ENCODE results near the gene TDRD12.
A peak's percentile ranks its signal among the peaks of the same experiment; 100 is the strongest.
"Not testable (repeated sequence)": the region's sequence is repeated elsewhere in the genome, so short reads cannot be mapped to it uniquely, and the experiment has no call there.

TDRD12 gene

GRCh38 chr19:32750441-32751055 lies 31.0 kb downstream of the TDRD12 start:
- Mint-ChIP-seq H3K4me1 (ENCODE audit: low read depth) (peaks cover 17% of the 10 kb centered on the region), H3K4me3 (no peak overlapping the region), H3K36me3 (no peaks in the 10 kb centered on the region), H3K9me3 (ENCODE audit: low read depth) (no peaks in the 10 kb centered on the region), H3K27ac (peak overlapping the region; percentile 24), H3K27me3 (peaks cover 14% of the 10 kb centered on the region)

- no peak overlapping the region for H3K27ac Mint-ChIP-seq
- no peak overlapping the region for H3K4me3 Mint-ChIP-seq
- H3K27me3 Mint-ChIP-seq: peaks cover 18% of the 10 kb centered on the region
- no peaks in the 10 kb centered on the region for H3K36me3 Mint-ChIP-seq
- H3K4me1 Mint-ChIP-seq (ENCODE audit: low read depth): peaks cover 17% of the 10 kb centered on the region
- H3K9me3 Mint-ChIP-seq (ENCODE audit: low read depth): no peaks in the 10 kb centered on the region
Measured at GRCh38 chr19:32751066-32751465, 31.5 kb downstream of the TDRD12 start.

GRCh38 chr19:32757189-32757588 lies 37.6 kb downstream of the TDRD12 start:
- Mint-ChIP-seq H3K36me3 (peaks cover 3% of the 10 kb centered on the region), H3K9me3 (ENCODE audit: low read depth) (no peaks in the 10 kb centered on the region), H3K4me1 (ENCODE audit: low read depth) (no peaks in the 10 kb centered on the region)

GRCh38 chr19:32765365-32765764 lies 45.8 kb downstream of the TDRD12 start:
- not testable (repeated sequence) for H3K36me3 Mint-ChIP-seq; H3K4me1 Mint-ChIP-seq (ENCODE audit: low read depth); H3K27ac Mint-ChIP-seq; H3K4me3 Mint-ChIP-seq; H3K27me3 Mint-ChIP-seq; H3K9me3 Mint-ChIP-seq (ENCODE audit: low read depth)

More at GRCh38 chr19:32757189-32757588, 37.6 kb downstream of the TDRD12 start:
- Mint-ChIP-seq H3K4me3 (no peak overlapping the region), H3K27me3 (peaks cover 15% of the 10 kb centered on the region), H3K27ac (no peak overlapping the region)

- Mint-ChIP-seq H3K4me1 (ENCODE audit: low read depth) (no peaks in the 10 kb centered on the region), H3K27me3 (peaks cover 2% of the 10 kb centered on the region), H3K4me3 (no peak overlapping the region), H3K36me3 (no peaks in the 10 kb centered on the region), H3K9me3 (ENCODE audit: low read depth) (peaks cover 3% of the 10 kb centered on the region), H3K27ac (no peak overlapping the region)
Measured at GRCh38 chr19:32767951-32768679, 48.5 kb downstream of the TDRD12 start.

- Mint-ChIP-seq H3K27me3 (peaks cover 2% of the 10 kb centered on the region), H3K4me3 (no peak overlapping the region), H3K27ac (no peak overlapping the region), H3K36me3 (no peaks in the 10 kb centered on the region), H3K9me3 (ENCODE audit: low read depth) (peaks cover 3% of the 10 kb centered on the region), H3K4me1 (ENCODE audit: low read depth) (no peaks in the 10 kb centered on the region)
Measured at GRCh38 chr19:32771596-32771995, 52.0 kb downstream of the TDRD12 start.

- no peaks in the 10 kb centered on the region for H3K36me3 Mint-ChIP-seq
- H3K4me1 Mint-ChIP-seq (ENCODE audit: low read depth): no peaks in the 10 kb centered on the region
- no peak overlapping the region for H3K27ac Mint-ChIP-seq
- peaks cover 2% of the 10 kb centered on the region for H3K27me3 Mint-ChIP-seq
- H3K4me3 Mint-ChIP-seq: no peak overlapping the region
- peaks cover 3% of the 10 kb centered on the region for H3K9me3 Mint-ChIP-seq (ENCODE audit: low read depth)
Measured at GRCh38 chr19:32773126-32773525, 53.6 kb downstream of the TDRD12 start.

GRCh38 chr19:32779082-32779481 lies 59.5 kb downstream of the TDRD12 start:
- peaks cover 6% of the 10 kb centered on the region for H3K36me3 Mint-ChIP-seq
- peaks cover 2% of the 10 kb centered on the region for H3K4me1 Mint-ChIP-seq (ENCODE audit: low read depth)
- H3K27ac Mint-ChIP-seq: no peak overlapping the region
- H3K9me3 Mint-ChIP-seq (ENCODE audit: low read depth): peaks cover 12% of the 10 kb centered on the region
- peaks cover 3% of the 10 kb centered on the region for H3K27me3 Mint-ChIP-seq
- H3K4me3 Mint-ChIP-seq: no peak overlapping the region

GRCh38 chr19:32781280-32781679 lies 61.7 kb downstream of the TDRD12 start:
- Mint-ChIP-seq H3K27ac (no peak overlapping the region), H3K4me3 (no peak overlapping the region), H3K4me1 (ENCODE audit: low read depth) (peaks cover 2% of the 10 kb centered on the region), H3K9me3 (ENCODE audit: low read depth) (peaks cover 18% of the 10 kb centered on the region), H3K27me3 (peaks cover 3% of the 10 kb centered on the region), H3K36me3 (peaks cover 17% of the 10 kb centered on the region)

- Mint-ChIP-seq H3K9me3 (ENCODE audit: low read depth) (peaks cover 22% of the 10 kb centered on the region), H3K36me3 (peaks cover 20% of the 10 kb centered on the region)
- not testable (repeated sequence) for H3K27me3 Mint-ChIP-seq; H3K27ac Mint-ChIP-seq; H3K4me1 Mint-ChIP-seq (ENCODE audit: low read depth); H3K4me3 Mint-ChIP-seq
Measured at GRCh38 chr19:32782089-32782488, 62.5 kb downstream of the TDRD12 start.

GRCh38 chr19:32787161-32787813 lies 67.7 kb downstream of the TDRD12 start:
- H3K27me3 Mint-ChIP-seq, H3K27ac Mint-ChIP-seq: not testable (repeated sequence)
- peak overlapping the region; percentile 36 for H3K4me3 Mint-ChIP-seq
- H3K9me3 Mint-ChIP-seq (ENCODE audit: low read depth): peaks cover 15% of the 10 kb centered on the region
- peaks cover 14% of the 10 kb centered on the region for H3K36me3 Mint-ChIP-seq
- H3K4me1 Mint-ChIP-seq (ENCODE audit: low read depth): peaks cover 28% of the 10 kb centered on the region

GRCh38 chr19:32787895-32788294 lies 68.3 kb downstream of the TDRD12 start:
- H3K27me3 Mint-ChIP-seq, H3K4me3 Mint-ChIP-seq, H3K27ac Mint-ChIP-seq: not testable (repeated sequence)
- Mint-ChIP-seq H3K9me3 (ENCODE audit: low read depth) (peaks cover 12% of the 10 kb centered on the region), H3K4me1 (ENCODE audit: low read depth) (peaks cover 32% of the 10 kb centered on the region), H3K36me3 (peaks cover 14% of the 10 kb centered on the region)

GRCh38 chr19:32789429-32789828 lies 69.9 kb downstream of the TDRD12 start:
- H3K9me3 Mint-ChIP-seq (ENCODE audit: low read depth): peaks cover 10% of the 10 kb centered on the region
- peaks cover 43% of the 10 kb centered on the region for H3K4me1 Mint-ChIP-seq (ENCODE audit: low read depth)
- H3K36me3 Mint-ChIP-seq: peaks cover 14% of the 10 kb centered on the region
- no peaks in the 10 kb centered on the region for H3K27me3 Mint-ChIP-seq
- no peak overlapping the region for H3K4me3 Mint-ChIP-seq
- no peak overlapping the region for H3K27ac Mint-ChIP-seq

- H3K4me3 Mint-ChIP-seq: no peak overlapping the region
- no peaks in the 10 kb centered on the region for H3K27me3 Mint-ChIP-seq
- peaks cover 59% of the 10 kb centered on the region for H3K4me1 Mint-ChIP-seq (ENCODE audit: low read depth)
- H3K27ac Mint-ChIP-seq: no peak overlapping the region
- H3K36me3 Mint-ChIP-seq: no peaks in the 10 kb centered on the region
- no peaks in the 10 kb centered on the region for H3K9me3 Mint-ChIP-seq (ENCODE audit: low read depth)
Measured at GRCh38 chr19:32798201-32798600, 78.6 kb downstream of the TDRD12 start.

- Mint-ChIP-seq H3K27me3 (no peaks in the 10 kb centered on the region), H3K9me3 (ENCODE audit: low read depth) (no peaks in the 10 kb centered on the region), H3K27ac (no peak overlapping the region), H3K36me3 (no peaks in the 10 kb centered on the region), H3K4me1 (ENCODE audit: low read depth) (peaks cover 42% of the 10 kb centered on the region), H3K4me3 (no peak overlapping the region)
Measured at GRCh38 chr19:32800191-32800590, 80.6 kb downstream of the TDRD12 start.
